BLaER1 (cell line): Measurements from ENCODE around the gene SLC23A2.

Experiments
- H3K27ac ChIP-seq: shearing (Covaris generic); formaldehyde crosslinking; 2 replicates; pipeline ENCODE4 v1.8.1; 2022
- H3K27me3 ChIP-seq: shearing (Covaris generic); formaldehyde crosslinking; 2 replicates; pipeline ENCODE4 v1.8.1; 2022
- H3K36me3 ChIP-seq: shearing (Covaris generic); formaldehyde crosslinking; 2 replicates; pipeline ENCODE4 v1.8.1; 2022
- H3K4me1 ChIP-seq: shearing (Covaris generic); formaldehyde crosslinking; 2 replicates; pipeline ENCODE4 v1.8.1; 2022
- H3K4me2 ChIP-seq: shearing (Covaris generic); formaldehyde crosslinking; 2 replicates; pipeline ENCODE4 v1.8.1; 2022
- H3K4me3 ChIP-seq: shearing (Covaris generic); formaldehyde crosslinking; 2 replicates; pipeline ENCODE4 v1.8.1; 2022
- H3K9ac ChIP-seq: shearing (Covaris generic); formaldehyde crosslinking; 2 replicates; pipeline ENCODE4 v1.8.1; 2022
- H3K9me3 ChIP-seq: shearing (Covaris generic); formaldehyde crosslinking; 2 replicates; pipeline ENCODE4 v1.8.1; 2022
- H4K20me1 ChIP-seq: shearing (Covaris generic); formaldehyde crosslinking; 2 replicates; pipeline ENCODE4 v1.8.1; 2022
- Cebpa-rat ChIP-seq: shearing (Covaris generic); IDR thresholded peaks from 2 replicates; pipeline ENCODE4 v1.8.1; 2022

SLC23A2 gene

GRCh38 chr20:4937407-4938319 is 63.6 kb downstream of the SLC23A2 start:
- H3K4me3 ChIP-seq = no peak overlapping the region
- H4K20me1 ChIP-seq = peaks cover 62% of the 10 kb centered on the region
- peaks cover 19% of the 10 kb centered on the region for H3K4me1 ChIP-seq
- H3K9me3 ChIP-seq = no peaks in the 10 kb centered on the region
- H3K9ac ChIP-seq = no peak overlapping the region
- TF ChIP-seq Cebpa-rat = no peak
- H3K36me3 ChIP-seq = peaks cover 29% of the 10 kb centered on the region
- no peak overlapping the region for H3K4me2 ChIP-seq
- H3K27me3 ChIP-seq = no peaks in the 10 kb centered on the region
- H3K27ac ChIP-seq = no peak overlapping the region

- H3K4me2 ChIP-seq = no peak overlapping the region
- no peak overlapping the region for H3K4me3 ChIP-seq
- no peak overlapping the region for H3K27ac ChIP-seq
- peaks cover 62% of the 10 kb centered on the region for H4K20me1 ChIP-seq
- peaks cover 36% of the 10 kb centered on the region for H3K36me3 ChIP-seq
- no peak overlapping the region for H3K9ac ChIP-seq
- H3K9me3 ChIP-seq = no peaks in the 10 kb centered on the region
- no peaks in the 10 kb centered on the region for H3K27me3 ChIP-seq
- peaks cover 12% of the 10 kb centered on the region for H3K4me1 ChIP-seq
- no peak for TF ChIP-seq Cebpa-rat
These were observed 64.4 kb downstream of the SLC23A2 start for GRCh38 chr20:4936851-4937406.

- Histone ChIP-seq H3K27me3 (no peaks in the 10 kb centered on the region), H3K36me3 (peaks cover 41% of the 10 kb centered on the region), H3K4me2 (no peak overlapping the region), H3K4me3 (no peak overlapping the region), H3K4me1 (peaks cover 6% of the 10 kb centered on the region), H4K20me1 (peaks cover 65% of the 10 kb centered on the region), H3K9me3 (no peaks in the 10 kb centered on the region), H3K27ac (no peak overlapping the region), H3K9ac (no peak overlapping the region)
- no peak for TF ChIP-seq Cebpa-rat
These were observed 64.9 kb downstream of the SLC23A2 start for GRCh38 chr20:4936392-4936850.

GRCh38 chr20:4932061-4932460 is 69.2 kb downstream of the SLC23A2 start:
- TF ChIP-seq Cebpa-rat = no peak
- H3K9me3 ChIP-seq = no peaks in the 10 kb centered on the region
- H3K27ac ChIP-seq = no peak overlapping the region
- peaks cover 34% of the 10 kb centered on the region for H4K20me1 ChIP-seq
- no peak overlapping the region for H3K4me3 ChIP-seq
- H3K4me1 ChIP-seq = no peaks in the 10 kb centered on the region
- H3K9ac ChIP-seq = no peak overlapping the region
- H3K27me3 ChIP-seq = no peaks in the 10 kb centered on the region
- peaks cover 61% of the 10 kb centered on the region for H3K36me3 ChIP-seq
- H3K4me2 ChIP-seq = no peak overlapping the region

DNA sequence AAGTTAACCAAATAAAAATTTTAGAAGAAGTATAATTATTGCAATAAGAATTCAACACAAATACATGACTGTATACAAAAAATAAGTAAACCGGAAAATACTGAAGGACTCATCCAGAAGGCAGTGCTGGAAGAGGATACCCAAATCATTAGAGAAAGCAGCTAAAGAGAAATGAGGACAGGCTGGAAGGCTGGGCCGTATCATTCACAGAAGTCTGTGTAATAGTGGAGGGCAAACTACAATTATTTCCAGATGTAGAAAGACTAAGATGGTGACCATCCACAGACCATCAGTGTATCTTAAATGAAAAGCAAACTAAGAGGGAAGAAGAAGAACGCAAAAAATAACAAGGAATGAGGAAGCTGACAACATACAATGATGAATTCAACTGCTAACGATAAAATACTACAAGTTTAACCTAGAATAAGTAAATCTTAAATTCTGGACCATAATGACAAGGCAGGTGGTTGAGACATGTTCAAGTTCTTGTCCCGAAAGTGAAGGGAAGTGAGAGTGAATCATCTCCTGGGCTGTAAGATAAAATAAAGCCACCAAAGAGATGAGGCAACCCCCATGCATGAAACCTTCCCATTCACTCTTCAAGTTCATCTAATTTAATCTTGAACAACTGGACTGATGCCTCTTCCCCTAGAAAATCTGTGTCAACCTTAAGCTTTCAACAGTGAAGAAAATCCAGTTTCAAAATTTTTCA is 71.5 kb downstream of the SLC23A2 start:
- H3K9me3 ChIP-seq = no peaks in the 10 kb centered on the region
- H3K9ac ChIP-seq = no peak overlapping the region
- peaks cover 81% of the 10 kb centered on the region for H3K36me3 ChIP-seq
- H3K4me2 ChIP-seq = no peak overlapping the region
- TF ChIP-seq Cebpa-rat = no peak
- H3K4me1 ChIP-seq = no peaks in the 10 kb centered on the region
- no peak overlapping the region for H3K4me3 ChIP-seq
- H3K27ac ChIP-seq = no peak overlapping the region
- H3K27me3 ChIP-seq = no peaks in the 10 kb centered on the region
- peaks cover 37% of the 10 kb centered on the region; the same call in 1 of the 2 replicates for H4K20me1 ChIP-seq

DNA sequence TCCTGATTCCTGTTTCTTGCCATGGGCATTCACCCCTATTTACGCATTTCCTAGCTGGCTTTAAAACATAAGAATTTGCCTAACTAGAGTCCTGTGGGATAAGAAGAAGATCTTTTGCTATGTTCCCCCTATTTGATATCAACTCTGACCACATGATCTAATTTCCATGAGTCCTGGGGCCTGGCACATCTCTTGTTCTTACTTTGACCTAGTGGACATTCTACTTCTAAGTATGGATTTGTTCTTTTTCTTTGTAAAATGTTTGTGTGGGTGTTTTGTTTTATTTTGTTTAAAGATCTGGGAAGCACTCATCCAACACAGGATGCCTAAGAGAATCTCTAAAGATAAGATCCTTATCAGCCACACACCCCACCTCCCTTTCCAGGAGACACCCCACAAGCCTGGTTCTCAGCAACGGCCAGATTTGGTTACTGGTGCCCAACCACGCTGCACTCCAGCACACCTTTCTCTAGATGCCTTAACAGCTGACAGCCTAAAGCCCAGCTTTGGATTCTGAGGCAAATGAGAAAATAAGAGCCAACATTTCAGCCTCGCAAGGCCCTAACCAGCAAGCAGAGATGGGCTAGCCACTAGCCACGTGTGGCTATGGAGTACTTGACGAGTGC is 74.7 kb downstream of the SLC23A2 start:
- H3K4me1 ChIP-seq = no peaks in the 10 kb centered on the region
- no peaks in the 10 kb centered on the region for H3K9me3 ChIP-seq
- H3K9ac ChIP-seq = no peak overlapping the region
- H4K20me1 ChIP-seq = peaks cover 45% of the 10 kb centered on the region
- TF ChIP-seq Cebpa-rat = no peak
- H3K4me2 ChIP-seq = no peak overlapping the region
- no peak overlapping the region for H3K27ac ChIP-seq
- H3K36me3 ChIP-seq = peaks cover 85% of the 10 kb centered on the region
- H3K4me3 ChIP-seq = no peak overlapping the region
- H3K27me3 ChIP-seq = no peaks in the 10 kb centered on the region

DNA sequence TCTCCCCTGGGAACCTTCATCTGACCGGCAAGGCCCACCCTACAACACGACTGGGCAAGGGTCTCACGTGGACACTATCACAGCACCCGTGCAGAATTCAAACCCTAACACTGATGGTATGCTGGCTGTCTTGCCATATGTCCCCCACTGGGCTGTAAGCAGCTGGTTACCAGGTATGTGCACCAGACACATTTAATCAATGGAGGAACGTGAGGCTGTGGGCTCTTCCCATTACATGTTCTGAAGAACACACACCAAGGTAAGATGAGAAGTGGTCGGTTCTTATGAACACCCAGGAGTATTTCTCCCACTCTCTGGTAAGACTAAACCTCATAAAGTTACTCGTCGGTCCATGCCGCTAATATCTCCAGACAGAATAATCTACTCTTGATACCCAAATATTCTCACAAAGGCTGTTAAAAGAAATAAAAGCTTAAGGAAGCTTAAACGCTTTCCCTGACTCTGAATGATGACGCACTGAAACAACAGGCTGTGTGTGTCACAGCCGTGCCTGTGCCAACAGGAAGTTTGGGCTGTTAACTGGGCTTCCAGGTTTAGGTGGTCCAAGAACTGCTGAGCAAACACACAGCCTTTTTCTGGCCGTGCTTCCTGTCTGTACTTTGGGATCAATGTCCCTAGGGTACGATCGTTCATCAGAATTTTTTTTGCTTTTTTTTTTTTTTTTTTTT is 75.3 kb downstream of the SLC23A2 start:
- Histone ChIP-seq H3K36me3 (peaks cover 79% of the 10 kb centered on the region), H3K27me3 (no peaks in the 10 kb centered on the region), H3K4me3 (no peak overlapping the region), H3K4me2 (no peak overlapping the region), H3K27ac (no peak overlapping the region), H3K9ac (no peak overlapping the region), H3K9me3 (no peaks in the 10 kb centered on the region), H4K20me1 (peaks cover 50% of the 10 kb centered on the region), H3K4me1 (no peaks in the 10 kb centered on the region)
- TF ChIP-seq Cebpa-rat = no peak

- no peak for TF ChIP-seq Cebpa-rat
- H3K9me3 ChIP-seq = no peaks in the 10 kb centered on the region
- peaks cover 64% of the 10 kb centered on the region for H4K20me1 ChIP-seq
- no peak overlapping the region for H3K4me3 ChIP-seq
- H3K36me3 ChIP-seq = peaks cover 73% of the 10 kb centered on the region
- H3K4me1 ChIP-seq = no peaks in the 10 kb centered on the region
- H3K27ac ChIP-seq = no peak overlapping the region
- no peak overlapping the region for H3K4me2 ChIP-seq
- no peak overlapping the region for H3K9ac ChIP-seq
- no peaks in the 10 kb centered on the region for H3K27me3 ChIP-seq
These were observed 76.9 kb downstream of the SLC23A2 start for GRCh38 chr20:4924446-4924845.

- no peak overlapping the region for H3K4me3 ChIP-seq
- no peaks in the 10 kb centered on the region for H3K4me1 ChIP-seq
- no peak for TF ChIP-seq Cebpa-rat
- no peaks in the 10 kb centered on the region for H3K9me3 ChIP-seq
- no peak overlapping the region for H3K4me2 ChIP-seq
- no peaks in the 10 kb centered on the region for H3K27me3 ChIP-seq
- H3K27ac ChIP-seq = no peak overlapping the region
- H3K9ac ChIP-seq = no peak overlapping the region
- peaks cover 68% of the 10 kb centered on the region for H4K20me1 ChIP-seq
- peaks cover 73% of the 10 kb centered on the region for H3K36me3 ChIP-seq
These were observed 77.3 kb downstream of the SLC23A2 start for GRCh38 chr20:4924032-4924431.
